WTC11 (cell line): ENCODE data around the gene PGPEP1. TPM values are rescaled to one million over a fixed set of nuclear protein-coding genes. Genes with fewer than 3 reads are reported as not detected.

Source experiments
- ATAC-seq: fragments of 200-7000 bp; cut with Tn5 transposase; 2 replicates; pipeline ENCODE4 v1.10.0; 2021; ENCODE audit warnings: mild to moderate bottlenecking, moderate library complexity
- CTCF ChIA-PET: fragments of 300-600 bp; sonication (Branson Sonifier 250); formaldehyde crosslinking; loops from one replicate; lab custom pipeline; 2021; ENCODE audit warnings: antibody characterized with exemption; lab: Charles Lee
- POLR2A ChIA-PET: fragments of 350-600 bp; sonication (Branson Sonifier 250); formaldehyde crosslinking; loops from one replicate; lab custom pipeline; 2021; ENCODE audit warnings: antibody characterized with exemption; lab: Charles Lee
- DNase-seq: peaks from one replicate; pipeline ENCODE4 v3.0.0; 2021; ENCODE audit warnings: low spot score
- H3K27ac Mint-ChIP-seq: 2 replicates; pipeline ENCODE4 v1.8.0; 2021; ENCODE audit warnings: mixed read lengths
- H3K27me3 Mint-ChIP-seq: 2 replicates; pipeline ENCODE4 v1.8.0; 2021; ENCODE audit warnings: low read depth, mild to moderate bottlenecking, moderate library complexity, mixed read lengths
- H3K36me3 Mint-ChIP-seq: 2 replicates; pipeline ENCODE4 v1.8.0; 2021; ENCODE audit warnings: mixed read lengths
- H3K4me1 Mint-ChIP-seq: 2 replicates; pipeline ENCODE4 v1.8.0; 2022; ENCODE audit warnings: mixed read lengths
- H3K4me3 Mint-ChIP-seq: 2 replicates; pipeline ENCODE4 v1.8.0; 2021; ENCODE audit warnings: mild to moderate bottlenecking, moderate library complexity, mixed read lengths
- H3K9me3 Mint-ChIP-seq: 2 replicates; pipeline ENCODE4 v1.8.0; 2021; ENCODE audit warnings: mixed read lengths
- GTF2I ChIP-seq: fragments of 250-450 bp; sonication (Bioruptor Pico); conservative IDR thresholded peaks from 2 replicates; pipeline ENCODE4 v1.4.0; 2021; ENCODE audit warnings: mild to moderate bottlenecking
- JAZF1 ChIP-seq: fragments of 250-450 bp; sonication (Bioruptor Pico); IDR thresholded peaks from 2 replicates; pipeline ENCODE4 v1.9.0; 2021; ENCODE audit warnings: moderate library complexity, mild to moderate bottlenecking, inconsistent platforms
- ZNF671 ChIP-seq: fragments of 250-450 bp; sonication (Bioruptor Pico); IDR thresholded peaks from 2 replicates; pipeline ENCODE4 v1.8.0; 2021; ENCODE audit warnings: mild to moderate bottlenecking
- total RNA-seq: library from RNA; stranded (reverse); gene quantifications from 3 replicates; pipeline ENCODE4 v1.2.3, GENCODE V29; 2021
- TF ChIP-seq, protein P1 (sequence below): sonication (generic); formaldehyde crosslinking; IDR thresholded peaks from 2 replicates; pipeline ENCODE4 v1.8.1; 2022; ENCODE audit warnings: low read depth, mild to moderate bottlenecking, moderate library complexity, missing genetic modification reagents, borderline replicate concordance
- TF ChIP-seq, protein P2 (sequence below): sonication (generic); formaldehyde crosslinking; IDR thresholded peaks from 2 replicates; pipeline ENCODE4 v1.8.1; 2023; ENCODE audit warnings: mild to moderate bottlenecking, missing genetic modification reagents
- TF ChIP-seq, protein P3 (sequence below): sonication (generic); formaldehyde crosslinking; conservative IDR thresholded peaks from 2 replicates; pipeline ENCODE4 v1.8.1; 2022; ENCODE audit warnings: mild to moderate bottlenecking, missing genetic modification reagents
- TF ChIP-seq, protein P4 (sequence below): sonication (generic); formaldehyde crosslinking; IDR thresholded peaks from 2 replicates; pipeline ENCODE4 v1.8.0; 2022; ENCODE audit warnings: mild to moderate bottlenecking, missing genetic modification reagents
- TF ChIP-seq, protein P5 (sequence below): sonication (generic); formaldehyde crosslinking; IDR thresholded peaks from 2 replicates; pipeline ENCODE4 v1.8.0; 2023; ENCODE audit warnings: mild to moderate bottlenecking, missing genetic modification reagents
- TF ChIP-seq, protein P6 (sequence below): sonication (generic); formaldehyde crosslinking; IDR thresholded peaks from 2 replicates; pipeline ENCODE4 v1.8.0; 2022; ENCODE audit warnings: mild to moderate bottlenecking, missing genetic modification reagents
- TF ChIP-seq, protein P7 (sequence below): sonication (generic); formaldehyde crosslinking; IDR thresholded peaks from 2 replicates; pipeline ENCODE4 v1.8.1; 2022; ENCODE audit warnings: mild to moderate bottlenecking, missing genetic modification reagents, moderate library complexity, borderline replicate concordance
- TF ChIP-seq, protein P8 (sequence below): fragments of 250-450 bp; sonication (Bioruptor Pico); IDR thresholded peaks from 2 replicates; pipeline ENCODE4 v1.9.0; 2021; ENCODE audit warnings: mild to moderate bottlenecking, borderline replicate concordance

Gene PGPEP1
- total RNA-seq, 1 experiment from 2014 or later: 68.1 TPM

DNA sequence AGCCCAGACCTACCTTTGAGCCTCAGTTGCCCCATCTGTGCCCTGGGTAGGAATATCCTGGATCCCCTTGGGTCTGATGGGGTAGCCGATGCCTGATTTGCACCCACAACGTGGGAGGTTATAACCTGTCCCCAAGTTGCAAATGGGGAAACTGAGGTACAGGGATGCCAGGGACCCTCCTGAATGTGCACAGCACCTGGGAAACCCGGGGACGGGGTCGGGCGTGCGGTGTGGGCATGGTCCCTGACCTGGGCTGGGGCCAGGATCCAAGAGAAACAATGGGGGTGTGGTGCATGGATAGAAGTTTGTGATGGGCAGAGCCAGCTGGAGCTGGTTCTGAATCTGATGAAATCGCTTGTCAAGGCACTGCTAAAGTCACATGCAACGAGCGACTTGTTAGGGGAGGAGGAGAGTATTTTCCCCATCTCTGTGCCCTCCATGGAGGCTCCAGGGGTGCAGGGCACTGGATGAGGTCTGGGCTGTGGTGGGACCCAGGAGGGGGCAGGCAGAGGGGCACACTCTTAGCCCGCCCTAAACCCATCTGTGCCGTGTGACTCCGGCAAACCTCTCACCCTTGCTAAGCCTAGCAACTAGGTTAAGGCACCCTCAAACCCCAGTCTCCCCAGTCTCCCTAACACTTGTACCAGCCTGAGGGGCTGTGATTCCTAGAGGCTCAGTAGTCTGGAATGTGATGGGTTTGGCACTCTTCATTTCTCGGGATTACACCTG is 46.3 kb downstream of the PGPEP1 start:
- H3K27ac Mint-ChIP-seq: no peak overlapping the region

DNA sequence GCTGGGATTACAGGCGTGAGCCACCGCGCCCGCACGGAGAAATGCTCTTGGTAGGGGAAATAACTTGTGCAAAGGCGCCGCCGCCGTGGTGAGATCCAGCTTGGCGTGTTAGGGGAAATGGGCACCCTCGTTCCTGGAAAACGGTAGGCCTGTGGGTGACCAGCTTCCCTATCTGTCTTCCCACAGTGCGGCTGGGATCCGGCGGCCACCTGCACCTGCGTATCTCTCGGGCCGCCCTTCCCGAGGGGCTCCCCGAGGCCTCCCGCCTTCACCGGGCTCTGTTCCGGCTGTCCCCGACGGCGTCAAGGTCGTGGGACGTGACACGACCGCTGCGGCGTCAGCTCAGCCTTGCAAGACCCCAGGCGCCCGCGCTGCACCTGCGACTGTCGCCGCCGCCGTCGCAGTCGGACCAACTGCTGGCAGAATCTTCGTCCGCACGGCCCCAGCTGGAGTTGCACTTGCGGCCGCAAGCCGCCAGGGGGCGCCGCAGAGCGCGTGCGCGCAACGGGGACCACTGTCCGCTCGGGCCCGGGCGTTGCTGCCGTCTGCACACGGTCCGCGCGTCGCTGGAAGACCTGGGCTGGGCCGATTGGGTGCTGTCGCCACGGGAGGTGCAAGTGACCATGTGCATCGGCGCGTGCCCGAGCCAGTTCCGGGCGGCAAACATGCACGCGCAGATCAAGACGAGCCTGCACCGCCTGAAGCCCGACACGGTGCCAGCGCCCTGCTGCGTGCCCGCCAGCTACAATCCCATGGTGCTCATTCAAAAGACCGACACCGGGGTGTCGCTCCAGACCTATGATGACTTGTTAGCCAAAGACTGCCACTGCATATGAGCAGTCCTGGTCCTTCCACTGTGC is 47.9 kb downstream of the PGPEP1 start:
- ATAC-seq (peak; percentile 69), DNase-seq (peak; percentile 90)
- Mint-ChIP-seq H3K9me3 (no peaks in the 10 kb centered on the region), H3K36me3 (peaks cover 11% of the 10 kb centered on the region), H3K27ac (no peak overlapping the region), H3K27me3 (peaks cover 32% of the 10 kb centered on the region), H3K4me3 (peak overlapping the region; percentile 73), H3K4me1 (peaks cover 29% of the 10 kb centered on the region)
- CTCF ChIA-PET: interaction anchor here (0.6 to 6.1 kb wide), 50 partner anchors 8 to 1270 kb away, joined by 3 to 106 read pairs (median 6); partner anchors contain the start of genes IQCN, JUND, LRRC25 and LSM4
- POLR2A ChIA-PET: interaction anchor here (0.5 to 3.3 kb wide), 5 partner anchors 21 to 252 kb away, joined by 3 to 28 read pairs (median 4); partner anchors contain the start of gene JUND
- TF ChIP-seq, protein P1, sequence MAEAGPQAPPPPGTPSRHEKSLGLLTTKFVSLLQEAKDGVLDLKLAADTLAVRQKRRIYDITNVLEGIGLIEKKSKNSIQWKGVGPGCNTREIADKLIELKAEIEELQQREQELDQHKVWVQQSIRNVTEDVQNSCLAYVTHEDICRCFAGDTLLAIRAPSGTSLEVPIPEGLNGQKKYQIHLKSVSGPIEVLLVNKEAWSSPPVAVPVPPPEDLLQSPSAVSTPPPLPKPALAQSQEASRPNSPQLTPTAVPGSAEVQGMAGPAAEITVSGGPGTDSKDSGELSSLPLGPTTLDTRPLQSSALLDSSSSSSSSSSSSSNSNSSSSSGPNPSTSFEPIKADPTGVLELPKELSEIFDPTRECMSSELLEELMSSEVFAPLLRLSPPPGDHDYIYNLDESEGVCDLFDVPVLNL (CRISPR knock-in tag): no peak
- no peak for TF ChIP-seq ZNF671 (CRISPR knock-in tag)
- no peak for TF ChIP-seq JAZF1 (CRISPR knock-in tag)
- TF ChIP-seq, protein P2, sequence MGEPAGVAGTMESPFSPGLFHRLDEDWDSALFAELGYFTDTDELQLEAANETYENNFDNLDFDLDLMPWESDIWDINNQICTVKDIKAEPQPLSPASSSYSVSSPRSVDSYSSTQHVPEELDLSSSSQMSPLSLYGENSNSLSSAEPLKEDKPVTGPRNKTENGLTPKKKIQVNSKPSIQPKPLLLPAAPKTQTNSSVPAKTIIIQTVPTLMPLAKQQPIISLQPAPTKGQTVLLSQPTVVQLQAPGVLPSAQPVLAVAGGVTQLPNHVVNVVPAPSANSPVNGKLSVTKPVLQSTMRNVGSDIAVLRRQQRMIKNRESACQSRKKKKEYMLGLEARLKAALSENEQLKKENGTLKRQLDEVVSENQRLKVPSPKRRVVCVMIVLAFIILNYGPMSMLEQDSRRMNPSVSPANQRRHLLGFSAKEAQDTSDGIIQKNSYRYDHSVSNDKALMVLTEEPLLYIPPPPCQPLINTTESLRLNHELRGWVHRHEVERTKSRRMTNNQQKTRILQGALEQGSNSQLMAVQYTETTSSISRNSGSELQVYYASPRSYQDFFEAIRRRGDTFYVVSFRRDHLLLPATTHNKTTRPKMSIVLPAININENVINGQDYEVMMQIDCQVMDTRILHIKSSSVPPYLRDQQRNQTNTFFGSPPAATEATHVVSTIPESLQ: no peak
- TF ChIP-seq, protein P3, sequence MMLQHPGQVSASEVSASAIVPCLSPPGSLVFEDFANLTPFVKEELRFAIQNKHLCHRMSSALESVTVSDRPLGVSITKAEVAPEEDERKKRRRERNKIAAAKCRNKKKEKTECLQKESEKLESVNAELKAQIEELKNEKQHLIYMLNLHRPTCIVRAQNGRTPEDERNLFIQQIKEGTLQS (CRISPR knock-in tag): no peak

More for the DNA sequence above, 46.3 kb downstream of the PGPEP1 start:
- peaks cover 32% of the 10 kb centered on the region for H3K27me3 Mint-ChIP-seq
- peaks cover 11% of the 10 kb centered on the region for H3K36me3 Mint-ChIP-seq
- TF ChIP-seq, protein P4, sequence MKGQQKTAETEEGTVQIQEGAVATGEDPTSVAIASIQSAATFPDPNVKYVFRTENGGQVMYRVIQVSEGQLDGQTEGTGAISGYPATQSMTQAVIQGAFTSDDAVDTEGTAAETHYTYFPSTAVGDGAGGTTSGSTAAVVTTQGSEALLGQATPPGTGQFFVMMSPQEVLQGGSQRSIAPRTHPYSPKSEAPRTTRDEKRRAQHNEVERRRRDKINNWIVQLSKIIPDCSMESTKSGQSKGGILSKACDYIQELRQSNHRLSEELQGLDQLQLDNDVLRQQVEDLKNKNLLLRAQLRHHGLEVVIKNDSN (CRISPR knock-in tag): peak; percentile 30; the same call in 1 of the 2 replicates
- TF ChIP-seq, protein P5, sequence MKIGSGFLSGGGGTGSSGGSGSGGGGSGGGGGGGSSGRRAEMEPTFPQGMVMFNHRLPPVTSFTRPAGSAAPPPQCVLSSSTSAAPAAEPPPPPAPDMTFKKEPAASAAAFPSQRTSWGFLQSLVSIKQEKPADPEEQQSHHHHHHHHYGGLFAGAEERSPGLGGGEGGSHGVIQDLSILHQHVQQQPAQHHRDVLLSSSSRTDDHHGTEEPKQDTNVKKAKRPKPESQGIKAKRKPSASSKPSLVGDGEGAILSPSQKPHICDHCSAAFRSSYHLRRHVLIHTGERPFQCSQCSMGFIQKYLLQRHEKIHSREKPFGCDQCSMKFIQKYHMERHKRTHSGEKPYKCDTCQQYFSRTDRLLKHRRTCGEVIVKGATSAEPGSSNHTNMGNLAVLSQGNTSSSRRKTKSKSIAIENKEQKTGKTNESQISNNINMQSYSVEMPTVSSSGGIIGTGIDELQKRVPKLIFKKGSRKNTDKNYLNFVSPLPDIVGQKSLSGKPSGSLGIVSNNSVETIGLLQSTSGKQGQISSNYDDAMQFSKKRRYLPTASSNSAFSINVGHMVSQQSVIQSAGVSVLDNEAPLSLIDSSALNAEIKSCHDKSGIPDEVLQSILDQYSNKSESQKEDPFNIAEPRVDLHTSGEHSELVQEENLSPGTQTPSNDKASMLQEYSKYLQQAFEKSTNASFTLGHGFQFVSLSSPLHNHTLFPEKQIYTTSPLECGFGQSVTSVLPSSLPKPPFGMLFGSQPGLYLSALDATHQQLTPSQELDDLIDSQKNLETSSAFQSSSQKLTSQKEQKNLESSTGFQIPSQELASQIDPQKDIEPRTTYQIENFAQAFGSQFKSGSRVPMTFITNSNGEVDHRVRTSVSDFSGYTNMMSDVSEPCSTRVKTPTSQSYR: no peak
- TF ChIP-seq GTF2I: no peak
- TF ChIP-seq, protein P6, sequence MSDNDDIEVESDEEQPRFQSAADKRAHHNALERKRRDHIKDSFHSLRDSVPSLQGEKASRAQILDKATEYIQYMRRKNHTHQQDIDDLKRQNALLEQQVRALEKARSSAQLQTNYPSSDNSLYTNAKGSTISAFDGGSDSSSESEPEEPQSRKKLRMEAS (CRISPR knock-in tag): peak; percentile 29; the same call in 1 of the 2 replicates
- TF ChIP-seq, protein P7, sequence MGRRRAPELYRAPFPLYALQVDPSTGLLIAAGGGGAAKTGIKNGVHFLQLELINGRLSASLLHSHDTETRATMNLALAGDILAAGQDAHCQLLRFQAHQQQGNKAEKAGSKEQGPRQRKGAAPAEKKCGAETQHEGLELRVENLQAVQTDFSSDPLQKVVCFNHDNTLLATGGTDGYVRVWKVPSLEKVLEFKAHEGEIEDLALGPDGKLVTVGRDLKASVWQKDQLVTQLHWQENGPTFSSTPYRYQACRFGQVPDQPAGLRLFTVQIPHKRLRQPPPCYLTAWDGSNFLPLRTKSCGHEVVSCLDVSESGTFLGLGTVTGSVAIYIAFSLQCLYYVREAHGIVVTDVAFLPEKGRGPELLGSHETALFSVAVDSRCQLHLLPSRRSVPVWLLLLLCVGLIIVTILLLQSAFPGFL (CRISPR knock-in tag): no peak
- TF ChIP-seq, protein P8, sequence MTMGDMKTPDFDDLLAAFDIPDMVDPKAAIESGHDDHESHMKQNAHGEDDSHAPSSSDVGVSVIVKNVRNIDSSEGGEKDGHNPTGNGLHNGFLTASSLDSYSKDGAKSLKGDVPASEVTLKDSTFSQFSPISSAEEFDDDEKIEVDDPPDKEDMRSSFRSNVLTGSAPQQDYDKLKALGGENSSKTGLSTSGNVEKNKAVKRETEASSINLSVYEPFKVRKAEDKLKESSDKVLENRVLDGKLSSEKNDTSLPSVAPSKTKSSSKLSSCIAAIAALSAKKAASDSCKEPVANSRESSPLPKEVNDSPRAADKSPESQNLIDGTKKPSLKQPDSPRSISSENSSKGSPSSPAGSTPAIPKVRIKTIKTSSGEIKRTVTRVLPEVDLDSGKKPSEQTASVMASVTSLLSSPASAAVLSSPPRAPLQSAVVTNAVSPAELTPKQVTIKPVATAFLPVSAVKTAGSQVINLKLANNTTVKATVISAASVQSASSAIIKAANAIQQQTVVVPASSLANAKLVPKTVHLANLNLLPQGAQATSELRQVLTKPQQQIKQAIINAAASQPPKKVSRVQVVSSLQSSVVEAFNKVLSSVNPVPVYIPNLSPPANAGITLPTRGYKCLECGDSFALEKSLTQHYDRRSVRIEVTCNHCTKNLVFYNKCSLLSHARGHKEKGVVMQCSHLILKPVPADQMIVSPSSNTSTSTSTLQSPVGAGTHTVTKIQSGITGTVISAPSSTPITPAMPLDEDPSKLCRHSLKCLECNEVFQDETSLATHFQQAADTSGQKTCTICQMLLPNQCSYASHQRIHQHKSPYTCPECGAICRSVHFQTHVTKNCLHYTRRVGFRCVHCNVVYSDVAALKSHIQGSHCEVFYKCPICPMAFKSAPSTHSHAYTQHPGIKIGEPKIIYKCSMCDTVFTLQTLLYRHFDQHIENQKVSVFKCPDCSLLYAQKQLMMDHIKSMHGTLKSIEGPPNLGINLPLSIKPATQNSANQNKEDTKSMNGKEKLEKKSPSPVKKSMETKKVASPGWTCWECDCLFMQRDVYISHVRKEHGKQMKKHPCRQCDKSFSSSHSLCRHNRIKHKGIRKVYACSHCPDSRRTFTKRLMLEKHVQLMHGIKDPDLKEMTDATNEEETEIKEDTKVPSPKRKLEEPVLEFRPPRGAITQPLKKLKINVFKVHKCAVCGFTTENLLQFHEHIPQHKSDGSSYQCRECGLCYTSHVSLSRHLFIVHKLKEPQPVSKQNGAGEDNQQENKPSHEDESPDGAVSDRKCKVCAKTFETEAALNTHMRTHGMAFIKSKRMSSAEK (CRISPR knock-in tag): peak; percentile 49; the same call in 1 of the 2 replicates
- DNase-seq (no peak), ATAC-seq (no peak)
- peaks cover 32% of the 10 kb centered on the region for H3K4me1 Mint-ChIP-seq
- peak overlapping the region; percentile 73 for H3K4me3 Mint-ChIP-seq
- no peaks in the 10 kb centered on the region for H3K9me3 Mint-ChIP-seq
- POLR2A ChIA-PET: interaction anchor here (1.0 to 1.7 kb wide), 4 partner anchors 12 to 181 kb away, joined by 4 to 13 read pairs (median 5); partner anchors contain the start of gene JUND
- CTCF ChIA-PET: interaction anchor here (0.7 to 4.5 kb wide), 13 partner anchors 10 to 420 kb away, joined by 3 to 94 read pairs (median 12); partner anchors contain the start of genes LRRC25 and SSBP4
